Central memory CD8-positive, alpha-beta T cell (primary cell): ENCODE results near the gene CD248.

ENCODE experiments used
- ATAC-seq: fragments of 150-1000 bp; cut with Tn5 transposase; replicated peaks from 2 replicates; pipeline ENCODE4 v1.10.0; 2022; ENCODE audit warnings: mild to moderate bottlenecking, moderate FRiP score, moderate number of reproducible peaks; ENCODE audit not compliant: poor library complexity, severe bottlenecking; ENCODE audit errors: extremely low read depth
- DNase-seq, 2 donors: peaks; one replicate each; pipeline ENCODE4 v3.0.0; 2021; ENCODE audit warnings: low spot score in 2 of 2
- H3K27ac Mint-ChIP-seq: one replicate; pipeline ENCODE4 v1.8.0; 2022; ENCODE audit warnings: low read depth, mild to moderate bottlenecking, moderate library complexity, mixed read lengths
- H3K27me3 Mint-ChIP-seq: one replicate; pipeline ENCODE4 v1.8.0; 2022; ENCODE audit warnings: mixed read lengths
- H3K36me3 Mint-ChIP-seq: one replicate; pipeline ENCODE4 v1.8.0; 2022; ENCODE audit warnings: mild to moderate bottlenecking, moderate library complexity, mixed read lengths; ENCODE audit not compliant: insufficient read depth
- H3K4me1 Mint-ChIP-seq: one replicate; pipeline ENCODE4 v1.8.0; 2022; ENCODE audit warnings: mixed read lengths
- H3K4me3 Mint-ChIP-seq: one replicate; pipeline ENCODE4 v1.8.0; 2022; ENCODE audit warnings: mild to moderate bottlenecking, moderate library complexity, mixed read lengths
- H3K9me3 Mint-ChIP-seq: one replicate; pipeline ENCODE4 v1.8.0; 2022; ENCODE audit warnings: mixed read lengths

The CD248 gene

GRCh38 chr11:66337103-66337899 lies 20.5 kb upstream of the CD248 start:
- no peaks in the 10 kb centered on the region for H3K9me3 Mint-ChIP-seq
- ATAC-seq: no peak
- H3K36me3 Mint-ChIP-seq: peaks cover 24% of the 10 kb centered on the region
- H3K27ac Mint-ChIP-seq: peak overlapping the region; percentile 80
- peaks cover 24% of the 10 kb centered on the region for H3K4me1 Mint-ChIP-seq
- DNase-seq: no peak
- no peaks in the 10 kb centered on the region for H3K27me3 Mint-ChIP-seq
- peak overlapping the region; percentile 69 for H3K4me3 Mint-ChIP-seq

DNA sequence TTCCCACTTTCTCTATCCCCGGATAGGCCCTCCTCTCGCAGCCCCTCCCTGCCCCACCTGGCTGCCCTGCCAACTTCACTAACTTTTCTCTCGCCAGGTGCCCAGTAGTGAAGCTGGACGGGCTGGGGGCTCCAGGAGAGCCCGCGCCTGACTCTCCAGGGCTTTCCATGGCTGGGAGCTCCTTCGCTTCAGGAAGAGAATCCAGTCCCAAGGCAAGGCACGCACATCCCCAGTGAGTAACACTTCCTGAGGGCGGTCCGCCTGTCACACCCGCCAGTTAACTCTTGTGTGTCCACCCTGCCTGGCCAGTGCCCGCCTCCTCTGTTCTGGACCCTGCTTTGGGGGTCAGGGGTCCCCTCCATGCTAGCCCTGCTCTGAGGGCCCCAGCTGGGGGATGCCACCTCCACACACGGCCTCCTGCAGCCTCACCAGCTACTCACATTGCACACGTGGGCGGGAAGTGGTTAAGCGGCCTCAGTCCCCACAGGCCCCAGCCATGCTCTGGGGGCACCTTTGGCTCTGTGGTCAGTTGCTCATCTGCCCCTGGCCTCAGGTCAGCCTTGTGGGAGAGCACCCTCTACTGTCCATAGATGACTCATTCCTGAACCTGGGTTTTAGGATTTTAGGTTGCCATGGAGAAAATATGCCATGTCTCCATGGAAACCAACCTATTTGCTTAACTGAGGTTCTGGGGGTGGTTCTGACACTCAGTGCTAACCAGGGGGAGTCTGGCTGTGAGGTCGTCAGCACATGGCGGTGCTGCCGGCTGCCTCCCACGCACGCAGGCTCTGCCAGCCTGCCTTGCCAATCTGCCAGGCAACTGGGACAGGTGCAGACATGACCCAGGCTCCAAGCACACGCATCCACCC lies 19.6 kb upstream of the CD248 start, which contains the start of gene RIN1:
Gene RIN1, minus strand, starts transcription at position 201 of the 869 bp plus-strand sequence. Its CDS starts 32 bp downstream, at position 169.
- Mint-ChIP-seq H3K4me3 (peak within 1 kb of the TSS; percentile 69), H3K9me3 (no peaks in the 10 kb centered on the region), H3K4me1 (peaks cover 19% of the 10 kb centered on the region), H3K27ac (peak within 1 kb of the TSS; percentile 80), H3K36me3 (peaks cover 20% of the 10 kb centered on the region), H3K27me3 (no peaks in the 10 kb centered on the region)
- peak; percentile 84 for ATAC-seq
- DNase-seq: peak in 1 of 2 donors; percentile 36

- ATAC-seq (no peak), DNase-seq (no peak)
- peaks cover 18% of the 10 kb centered on the region for H3K36me3 Mint-ChIP-seq
- peaks cover 18% of the 10 kb centered on the region for H3K4me1 Mint-ChIP-seq
- no peaks in the 10 kb centered on the region for H3K9me3 Mint-ChIP-seq
- peak overlapping the region; percentile 69 for H3K4me3 Mint-ChIP-seq
- H3K27ac Mint-ChIP-seq: peak overlapping the region; percentile 80
- no peaks in the 10 kb centered on the region for H3K27me3 Mint-ChIP-seq
These were observed 18.8 kb upstream of the CD248 start for GRCh38 chr11:66335531-66336233.

- DNase-seq (no peak), ATAC-seq (no peak)
- Mint-ChIP-seq H3K9me3 (no peaks in the 10 kb centered on the region), H3K27me3 (no peaks in the 10 kb centered on the region), H3K4me3 (no peak overlapping the region), H3K4me1 (peaks cover 18% of the 10 kb centered on the region), H3K36me3 (peaks cover 15% of the 10 kb centered on the region), H3K27ac (peak overlapping the region; percentile 85)
These were observed 18.0 kb upstream of the CD248 start for GRCh38 chr11:66334605-66335442.

DNA sequence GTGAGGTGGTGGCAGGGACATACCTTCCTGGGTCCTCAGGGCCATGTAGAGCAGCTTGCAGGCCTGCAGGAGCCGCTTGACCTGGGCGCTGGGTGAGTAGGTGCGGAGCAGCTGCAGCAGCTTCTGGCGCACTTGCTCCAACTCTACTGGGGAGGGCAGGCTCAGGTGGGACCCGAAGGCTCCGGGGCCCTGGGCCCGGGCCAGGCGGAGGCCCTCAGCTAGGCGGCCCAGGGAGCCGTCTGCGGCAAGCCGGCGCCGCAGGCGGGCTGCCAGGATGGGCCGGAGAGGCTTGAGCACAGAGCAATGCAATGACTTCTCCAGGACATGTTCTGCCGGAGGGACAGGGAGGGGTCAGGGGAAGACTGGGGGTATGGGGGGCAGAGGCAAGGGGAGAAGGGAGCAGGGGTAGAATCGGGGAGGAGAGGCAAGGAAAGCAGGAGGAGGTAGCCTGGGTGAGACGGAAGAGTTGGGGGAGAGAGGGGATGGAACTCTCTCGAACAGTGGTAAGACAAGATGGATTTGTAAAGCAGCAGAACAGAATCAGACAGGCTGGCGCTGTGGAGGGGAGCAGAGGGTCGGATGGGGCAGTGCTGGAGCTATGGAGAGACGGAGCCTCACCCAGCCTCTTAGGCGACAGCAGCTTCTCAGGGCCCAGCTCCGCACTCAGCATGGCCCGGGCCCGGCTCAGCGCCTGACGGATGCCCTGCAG lies 17.2 kb upstream of the CD248 start:
- peak overlapping the region; percentile 85 for H3K27ac Mint-ChIP-seq
- H3K27me3 Mint-ChIP-seq: no peaks in the 10 kb centered on the region
- peaks cover 13% of the 10 kb centered on the region for H3K36me3 Mint-ChIP-seq
- H3K4me1 Mint-ChIP-seq: peaks cover 18% of the 10 kb centered on the region
- no peaks in the 10 kb centered on the region for H3K9me3 Mint-ChIP-seq
- no peak overlapping the region for H3K4me3 Mint-ChIP-seq
- ATAC-seq (no peak), DNase-seq (no peak)

GRCh38 chr11:66333220-66333877 lies 16.5 kb upstream of the CD248 start:
- no peak for DNase-seq
- no peak for ATAC-seq
- Mint-ChIP-seq H3K4me3 (no peak overlapping the region), H3K9me3 (no peaks in the 10 kb centered on the region), H3K36me3 (peaks cover 13% of the 10 kb centered on the region), H3K4me1 (peaks cover 22% of the 10 kb centered on the region), H3K27me3 (no peaks in the 10 kb centered on the region), H3K27ac (no peak overlapping the region)

GRCh38 chr11:66332371-66333219 lies 15.8 kb upstream of the CD248 start:
- no peak overlapping the region for H3K27ac Mint-ChIP-seq
- DNase-seq (no peak), ATAC-seq (no peak)
- H3K4me1 Mint-ChIP-seq: peaks cover 29% of the 10 kb centered on the region
- H3K4me3 Mint-ChIP-seq: no peak overlapping the region
- H3K9me3 Mint-ChIP-seq: no peaks in the 10 kb centered on the region
- H3K36me3 Mint-ChIP-seq: peaks cover 17% of the 10 kb centered on the region
- H3K27me3 Mint-ChIP-seq: no peaks in the 10 kb centered on the region

GRCh38 chr11:66331542-66332370 lies 14.9 kb upstream of the CD248 start:
- no peak for DNase-seq
- Mint-ChIP-seq H3K4me3 (no peak overlapping the region), H3K27ac (no peak overlapping the region), H3K4me1 (peaks cover 26% of the 10 kb centered on the region), H3K27me3 (no peaks in the 10 kb centered on the region), H3K9me3 (no peaks in the 10 kb centered on the region), H3K36me3 (peaks cover 13% of the 10 kb centered on the region)
- ATAC-seq: no peak

- Mint-ChIP-seq H3K4me3 (no peak overlapping the region), H3K9me3 (no peaks in the 10 kb centered on the region), H3K36me3 (peaks cover 10% of the 10 kb centered on the region), H3K4me1 (peaks cover 21% of the 10 kb centered on the region), H3K27ac (no peak overlapping the region), H3K27me3 (no peaks in the 10 kb centered on the region)
- DNase-seq (no peak), ATAC-seq (no peak)
These were observed 14.1 kb upstream of the CD248 start for GRCh38 chr11:66330931-66331330.

DNA sequence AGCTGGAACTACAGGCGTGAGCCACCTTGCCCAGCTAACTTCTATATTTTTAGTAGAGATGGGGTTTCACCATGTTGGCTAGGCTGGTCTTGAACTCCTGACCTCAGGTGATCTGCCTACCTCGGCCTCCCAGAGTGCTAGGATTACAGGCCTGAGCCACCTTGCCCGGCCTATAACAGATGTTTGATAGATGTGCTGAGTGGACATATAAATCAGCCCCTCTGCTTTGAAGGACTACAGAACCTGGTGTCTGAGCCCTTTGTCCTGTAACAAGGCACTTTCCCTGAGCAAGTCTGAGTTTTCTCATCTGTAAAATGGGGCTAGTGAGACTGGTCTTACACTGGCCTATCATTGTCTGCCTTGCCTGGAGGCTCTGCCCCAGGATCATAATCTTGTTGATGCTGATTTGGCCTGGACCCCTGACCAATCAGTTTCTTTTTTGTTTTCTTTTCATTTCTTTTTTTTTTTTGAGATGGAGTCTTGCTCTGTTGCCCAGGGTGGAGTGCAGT lies 12.4 kb upstream of the CD248 start:
- Mint-ChIP-seq H3K9me3 (no peaks in the 10 kb centered on the region), H3K36me3 (peaks cover 9% of the 10 kb centered on the region), H3K27ac (peak overlapping the region; percentile 52), H3K27me3 (no peaks in the 10 kb centered on the region), H3K4me3 (no peak overlapping the region), H3K4me1 (peaks cover 25% of the 10 kb centered on the region)
- ATAC-seq (no peak), DNase-seq (no peak)
